NCI-H526 (cell line): ENCODE data around the gene CYP26B1.
"Not testable (repeated sequence)": the region's sequence is repeated elsewhere in the genome, so short reads cannot be mapped to it uniquely, and the experiment has no call there.

Experiments used
- DNase-seq, 2 experiments: peaks; one replicate each; lab custom pipeline; 2025; lab: John Stamatoyannopoulos, UW

The CYP26B1 gene

DNA sequence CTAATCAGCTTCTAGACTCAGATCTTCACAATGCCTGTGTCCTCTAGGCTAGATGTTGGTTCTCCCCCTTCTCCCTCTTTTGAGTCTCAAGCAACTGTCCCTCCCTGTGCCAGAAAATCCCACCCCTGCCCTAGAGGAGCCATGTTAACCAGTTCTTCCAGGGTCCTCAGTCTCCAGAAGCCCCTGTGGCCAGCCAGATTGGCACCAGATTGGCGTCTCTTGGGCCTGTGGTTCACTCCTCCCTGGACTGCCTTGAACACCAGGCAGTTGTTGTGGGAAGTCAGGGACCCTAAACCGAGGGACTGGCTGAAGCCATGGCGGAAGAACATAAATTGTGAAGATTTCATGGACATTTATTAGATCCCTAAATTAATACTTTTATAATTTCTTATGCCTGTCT lies 36.6 kb downstream of the CYP26B1 start:
- no peak for DNase-seq

DNA sequence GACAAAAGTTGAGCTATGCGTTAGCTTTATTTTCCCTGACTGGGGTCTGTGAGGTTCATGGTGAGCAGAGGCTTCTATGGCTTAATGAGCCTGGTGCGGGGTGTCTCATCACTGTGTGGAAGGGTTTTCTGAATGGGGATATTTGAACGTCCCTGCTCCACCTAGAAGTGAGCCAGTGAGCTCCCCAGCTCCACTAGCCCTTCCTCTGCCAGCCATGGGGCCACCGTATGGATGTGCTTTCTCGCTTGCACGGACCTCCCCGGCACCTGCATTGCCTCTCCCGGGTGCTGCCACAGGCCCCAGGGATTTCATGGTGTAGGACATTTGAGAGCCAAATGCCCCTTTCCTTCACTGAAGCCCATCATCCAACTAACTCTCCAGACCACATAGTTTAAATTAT lies 37.8 kb downstream of the CYP26B1 start:
- no peak for DNase-seq

DNA sequence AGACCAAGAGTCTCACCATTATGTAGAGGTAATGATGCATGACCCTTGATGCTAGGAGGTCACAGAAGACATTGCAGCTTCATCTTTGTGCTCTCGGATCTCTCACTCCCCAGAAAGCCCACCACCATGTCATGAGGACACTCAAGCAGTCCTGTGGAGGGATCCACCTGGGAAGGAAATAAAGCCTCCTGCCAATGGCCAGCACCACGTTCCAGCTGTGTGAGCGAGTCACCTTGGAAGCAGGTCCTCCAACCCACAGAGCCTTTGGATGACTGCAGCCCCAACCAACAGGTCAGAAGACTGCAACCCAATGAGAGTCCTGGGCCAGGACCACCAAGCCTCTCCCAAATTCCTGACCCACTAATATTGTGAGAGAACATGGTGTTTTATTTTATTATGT lies 38.4 kb downstream of the CYP26B1 start:
- DNase-seq = no peak

DNA sequence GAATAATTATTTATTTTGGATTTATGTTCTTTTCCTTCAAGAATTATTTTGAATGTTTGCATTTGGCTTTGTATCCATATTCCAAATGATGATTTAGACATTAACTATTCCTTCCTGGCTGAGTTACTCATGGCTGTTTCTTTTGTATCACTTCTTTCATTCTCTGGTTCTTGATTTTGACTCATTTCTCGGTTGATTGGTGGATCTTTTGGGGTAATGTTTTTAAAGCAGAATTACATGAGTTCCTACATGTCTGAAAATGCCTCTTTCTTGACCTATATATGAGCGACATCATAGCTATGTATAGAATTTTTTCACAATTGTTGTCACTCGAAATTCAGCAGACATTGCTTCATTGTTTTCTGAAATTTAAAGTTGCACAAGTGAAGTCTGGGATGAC lies 39.5 kb downstream of the CYP26B1 start:
- DNase-seq = no peak

GRCh38 chr2:72106978-72107377 lies 40.7 kb downstream of the CYP26B1 start:
- no peak for DNase-seq

GRCh38 chr2:72104821-72105588 lies 42.7 kb downstream of the CYP26B1 start:
- peak in 1 of 2 experiments; percentile 50 for DNase-seq

GRCh38 chr2:72103690-72104089 lies 44.0 kb downstream of the CYP26B1 start:
- no peak for DNase-seq

DNA sequence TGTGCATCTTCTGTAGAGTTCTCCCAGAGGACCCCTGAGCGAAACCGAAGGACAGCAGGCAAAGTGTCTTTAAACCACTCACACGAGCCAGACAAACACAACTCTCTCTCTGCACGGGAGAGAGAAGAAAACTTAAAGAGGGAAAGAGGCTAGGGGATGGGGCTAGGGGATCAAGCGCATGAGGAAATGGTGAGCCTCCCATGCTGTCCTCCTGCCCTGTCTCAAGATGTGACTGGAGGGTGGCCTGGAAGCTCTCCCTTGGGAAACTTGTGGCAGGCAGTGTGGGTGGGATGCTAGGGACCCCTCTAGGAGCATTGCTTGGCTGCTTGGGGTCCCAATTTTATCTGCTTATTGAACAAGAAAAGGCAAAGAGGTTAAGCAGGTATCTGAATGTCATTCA lies 44.5 kb downstream of the CYP26B1 start:
- no peak for DNase-seq

- DNase-seq = no peak
Measured at GRCh38 chr2:72098935-72099334, 48.7 kb downstream of the CYP26B1 start.

- DNase-seq = no peak
Measured at GRCh38 chr2:72097276-72097675, 50.4 kb downstream of the CYP26B1 start.

DNA sequence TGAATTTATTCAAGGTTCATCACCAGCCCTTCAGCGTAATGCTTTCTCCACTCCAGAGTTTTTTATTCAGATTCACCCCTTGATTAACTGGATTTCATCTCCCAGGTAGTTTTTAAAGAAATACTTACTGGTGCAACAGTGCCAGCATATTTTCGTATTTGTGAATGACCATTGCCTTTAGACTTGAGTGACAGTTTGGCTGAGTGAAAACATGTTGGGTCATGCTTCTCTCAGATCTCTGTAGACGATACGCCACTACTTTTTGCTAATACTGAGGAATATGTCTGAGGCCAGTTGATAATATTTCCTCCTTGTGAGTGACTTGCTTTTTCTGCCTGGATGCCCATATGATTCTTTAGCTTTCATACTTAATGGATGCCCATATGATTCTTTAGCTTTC lies 51.5 kb downstream of the CYP26B1 start:
- no peak for DNase-seq

DNA sequence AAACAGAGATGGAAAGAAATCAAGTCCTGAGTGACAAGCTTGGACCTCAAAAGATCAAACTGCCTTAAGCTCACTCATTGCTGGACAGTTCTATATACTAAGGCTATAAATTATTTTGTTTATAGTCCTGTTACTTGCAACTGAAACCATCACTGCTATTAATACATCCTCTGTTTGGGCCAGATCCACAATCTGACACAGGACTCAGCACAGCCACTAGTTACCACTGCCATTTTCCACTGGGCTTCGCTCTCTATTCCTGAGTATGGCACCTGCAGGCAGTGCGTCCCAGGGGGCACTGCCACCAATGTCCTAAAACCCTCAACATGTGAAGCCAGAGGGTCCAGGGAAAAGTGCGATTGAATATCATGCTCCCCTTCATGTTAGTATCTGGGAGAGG lies 52.3 kb downstream of the CYP26B1 start:
- DNase-seq = no peak

GRCh38 chr2:72094701-72095100 lies 53.0 kb downstream of the CYP26B1 start:
- no peak for DNase-seq

- no peak for DNase-seq
Measured at GRCh38 chr2:72092111-72092510, 55.6 kb downstream of the CYP26B1 start.

- no peak for DNase-seq
Measured at GRCh38 chr2:72090781-72091482, 56.7 kb downstream of the CYP26B1 start.

GRCh38 chr2:72090271-72090720 lies 57.4 kb downstream of the CYP26B1 start:
- no peak for DNase-seq

DNA sequence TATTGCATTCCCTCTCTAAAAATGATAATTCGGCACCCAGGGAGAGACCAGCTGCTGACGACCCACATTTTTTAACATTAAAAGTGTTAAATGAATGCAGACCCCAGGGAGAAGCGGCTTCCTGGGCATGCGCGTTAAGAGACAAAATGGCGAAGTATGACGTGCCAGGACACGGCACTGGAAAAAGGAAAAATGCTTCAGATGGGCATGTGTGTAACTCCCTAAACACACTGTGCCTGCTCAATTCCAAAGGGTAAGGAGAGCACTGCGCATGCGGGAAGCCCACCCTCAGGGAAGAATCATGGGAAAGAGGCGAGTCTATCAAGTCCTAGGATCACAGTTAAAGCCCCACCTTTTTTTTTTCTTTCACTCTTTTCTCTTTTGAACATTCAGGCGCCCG lies 58.1 kb downstream of the CYP26B1 start:
- DNase-seq = no peak

DNA sequence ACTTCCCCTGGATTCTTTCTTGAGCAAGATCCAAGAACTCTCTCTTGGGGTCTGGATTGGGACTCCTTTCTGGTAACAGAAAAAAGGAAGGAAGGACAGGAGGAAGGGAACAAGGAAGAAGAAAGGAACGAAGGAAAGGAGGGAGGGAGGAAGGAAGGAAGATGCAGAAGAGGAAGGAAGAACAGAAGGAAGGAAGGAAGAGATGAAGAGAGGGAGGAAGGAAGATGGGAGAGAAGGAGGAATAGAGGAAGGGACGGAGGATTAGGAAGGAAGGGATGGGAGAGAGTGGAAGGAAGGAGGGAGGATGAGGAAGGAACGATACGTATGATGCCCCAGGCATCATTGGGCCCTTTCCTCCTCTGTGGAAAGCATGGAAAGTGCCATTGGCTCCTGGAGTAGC lies 58.6 kb downstream of the CYP26B1 start:
- DNase-seq = no peak

GRCh38 chr2:72086871-72087633 lies 60.6 kb downstream of the CYP26B1 start:
- not testable (repeated sequence) for DNase-seq

DNA sequence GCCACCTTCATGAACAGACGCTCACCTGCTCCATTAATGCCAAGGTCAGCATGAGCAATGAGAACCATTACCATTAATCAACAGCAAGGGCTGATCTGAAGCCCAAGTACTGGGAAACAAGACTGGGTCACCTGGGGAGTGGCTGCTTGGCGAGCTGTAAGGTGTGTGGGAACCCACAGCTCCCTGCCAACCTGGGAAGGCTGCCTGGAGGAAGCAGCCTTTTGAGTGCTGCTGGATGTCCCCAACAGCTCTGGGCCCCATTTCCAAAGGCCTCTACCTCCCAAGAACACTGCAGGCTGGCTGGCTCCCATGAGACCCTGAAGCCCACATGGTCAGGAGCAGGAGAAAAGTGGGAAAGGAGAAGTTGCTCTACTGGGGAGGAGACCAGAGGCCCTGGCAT lies 62.1 kb downstream of the CYP26B1 start:
- DNase-seq = no peak

GRCh38 chr2:72085036-72085435 lies 62.6 kb downstream of the CYP26B1 start:
- no peak for DNase-seq

DNA sequence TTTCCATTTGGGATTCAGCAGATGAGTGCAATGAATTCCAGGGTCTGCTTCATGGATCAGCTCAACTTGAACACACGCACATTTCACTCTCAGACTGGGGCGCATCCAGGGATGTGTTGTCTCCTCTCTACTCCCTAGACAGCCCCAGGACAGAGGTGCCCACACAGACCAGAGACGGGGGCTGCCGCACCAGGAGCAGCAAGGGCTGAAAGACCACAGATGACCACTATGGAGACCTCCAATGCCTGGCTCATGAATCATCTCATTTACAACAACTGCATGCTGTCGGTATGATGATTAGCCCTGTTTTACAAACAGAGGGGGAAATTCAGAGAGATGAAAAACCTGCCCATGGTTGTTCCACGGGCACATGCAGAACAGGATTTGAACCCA lies 63.1 kb downstream of the CYP26B1 start:
- DNase-seq = no peak
